CD8-positive, alpha-beta memory T cell (primary cell): ENCODE measurements around the gene SLC35E1. TPM values are rescaled to one million over a fixed set of nuclear protein-coding genes. Genes with fewer than 3 reads are reported as not detected.

Source experiments
- CTCF ChIA-PET: fragments of 350-600 bp; sonication (Branson Sonifier 250); formaldehyde crosslinking; loops from one replicate; lab custom pipeline; 2021; ENCODE audit warnings: antibody characterized with exemption; lab: Charles Lee
- POLR2A ChIA-PET: fragments of 350-600 bp; sonication (Branson Sonifier 250); formaldehyde crosslinking; loops from one replicate; lab custom pipeline; 2021; ENCODE audit warnings: antibody characterized with exemption; lab: Charles Lee
- DNase-seq, 5 donors: peaks; one replicate each; pipeline versions ENCODE4 v3.0.0 to v3.0.0-alpha.2; 2020 to 2022; ENCODE audit warnings: mixed read lengths in 1 of 5
- H3K27ac ChIP-seq: one replicate; pipeline ENCODE4 v1.7.0; 2013; ENCODE audit warnings: low read depth, mild to moderate bottlenecking, low read length, moderate library complexity
- H3K27me3 ChIP-seq: 2 replicates; pipeline ENCODE4 v1.7.0; 2013; ENCODE audit warnings: low read length, mild to moderate bottlenecking; ENCODE audit not compliant: insufficient read depth, poor library complexity, severe bottlenecking
- H3K36me3 ChIP-seq: 2 replicates; pipeline ENCODE4 v1.7.0; 2013; ENCODE audit warnings: mild to moderate bottlenecking, low read length, moderate library complexity; ENCODE audit not compliant: insufficient read depth
- H3K4me1 ChIP-seq: 2 replicates; pipeline ENCODE4 v1.7.0; 2013; ENCODE audit warnings: mild to moderate bottlenecking, low read length, moderate library complexity; ENCODE audit not compliant: insufficient read depth
- H3K4me3 ChIP-seq: 2 replicates; pipeline ENCODE4 v1.7.0; 2013; ENCODE audit warnings: mild to moderate bottlenecking, low read length
- H3K9me3 ChIP-seq: 2 replicates; pipeline ENCODE4 v1.7.0; 2013; ENCODE audit warnings: mild to moderate bottlenecking, low read length
- H3K27ac Mint-ChIP-seq, 8 donors: one replicate each; pipeline ENCODE4 v1.8.0; 2020 to 2021; ENCODE audit warnings: mixed read lengths in 8 of 8, mild to moderate bottlenecking in 6 of 8, inconsistent platforms in 3 of 8, moderate library complexity in 3 of 8
- H3K27me3 Mint-ChIP-seq, 2 donors: one replicate each; pipeline ENCODE4 v1.8.0; 2020 to 2021; ENCODE audit warnings: mixed read lengths in 2 of 2, mild to moderate bottlenecking in 1 of 2, moderate library complexity in 1 of 2
- H3K36me3 Mint-ChIP-seq, 3 donors: one replicate each; pipeline ENCODE4 v1.8.0; 2020 to 2021; ENCODE audit warnings: mixed read lengths in 3 of 3, inconsistent platforms in 1 of 3, mild to moderate bottlenecking in 1 of 3
- H3K4me1 Mint-ChIP-seq, 3 donors: one replicate each; pipeline ENCODE4 v1.8.0; 2020 to 2021; ENCODE audit warnings: mixed read lengths in 3 of 3, inconsistent platforms in 1 of 3, mild to moderate bottlenecking in 1 of 3
- H3K4me3 Mint-ChIP-seq, 7 donors: one replicate each; pipeline ENCODE4 v1.8.0; 2020 to 2021; ENCODE audit warnings: mixed read lengths in 7 of 7, mild to moderate bottlenecking in 6 of 7, moderate library complexity in 4 of 7, inconsistent platforms in 2 of 7
- H3K9me3 Mint-ChIP-seq, 5 donors: one replicate each; pipeline ENCODE4 v1.8.0; 2020 to 2022; ENCODE audit warnings: mixed read lengths in 5 of 5, mild to moderate bottlenecking in 3 of 5, moderate library complexity in 2 of 5, inconsistent platforms in 1 of 5
- polyA plus RNA-seq: library from polyadenylated mRNA; unstranded; fragments of 300-500 nt; fragmentation: Illumina TruSeq; gene quantifications from one replicate; pipeline ENCODE4 v1.2.3, GENCODE V29; 2021
- total RNA-seq, 2 experiments: library from RNA; stranded (reverse); gene quantifications; one replicate each; pipeline ENCODE4 v1.2.3, GENCODE V29; 2021

The SLC35E1 gene
- total and polyA plus RNA-seq, 3 experiments from 2014 or later = 30.6 to 43.8 (median 41.9) TPM

GRCh38 chr19:16614941-16615340 lies 42.7 kb upstream of the SLC35E1 start:
- Histone ChIP-seq H3K9me3 (no peaks in the 10 kb centered on the region), H3K36me3 (no peaks in the 10 kb centered on the region), H3K27ac (no peak overlapping the region), H3K4me1 (peaks cover 41% of the 10 kb centered on the region), H3K27me3 (no peaks in the 10 kb centered on the region), H3K4me3 (no peak overlapping the region)
- H3K27me3 Mint-ChIP-seq = peaks cover 0 to 4% of the 10 kb centered on the region in 2 donors
- H3K9me3 Mint-ChIP-seq = no peaks in the 10 kb centered on the region
- POLR2A ChIA-PET = no interaction called here
- peaks cover 0 to 4% (median 2%) of the 10 kb centered on the region in 3 donors for H3K36me3 Mint-ChIP-seq
- peaks cover 68 to 93% (median 86%) of the 10 kb centered on the region in 3 donors for H3K4me1 Mint-ChIP-seq
- no peak for DNase-seq
- peak overlapping the region; percentile 18 to 87 (median 68) for H3K27ac Mint-ChIP-seq
- CTCF ChIA-PET = no interaction called here
- peak overlapping the region in 3 of 7 donors; percentile 24 to 50 (median 37) for H3K4me3 Mint-ChIP-seq

- Mint-ChIP-seq H3K4me1 (peaks cover 60 to 88% (median 81%) of the 10 kb centered on the region in 3 donors), H3K4me3 (no peak overlapping the region), H3K27ac (peak overlapping the region in 5 of 8 donors; percentile 26 to 74 (median 56)), H3K27me3 (peaks cover 0 to 4% of the 10 kb centered on the region in 2 donors), H3K9me3 (no peaks in the 10 kb centered on the region), H3K36me3 (peaks cover 0 to 4% (median 2%) of the 10 kb centered on the region in 3 donors)
- H3K27ac ChIP-seq = no peak overlapping the region
- no peak overlapping the region for H3K4me3 ChIP-seq
- no peaks in the 10 kb centered on the region for H3K9me3 ChIP-seq
- CTCF ChIA-PET = interaction anchor here (0.9 kb wide), 2 partner anchors 19 to 29 kb away, joined by 3 to 4 read pairs; no protein-coding TSS in a partner anchor
- peaks cover 36% of the 10 kb centered on the region for H3K4me1 ChIP-seq
- no peaks in the 10 kb centered on the region for H3K36me3 ChIP-seq
- no peak for DNase-seq
- no peaks in the 10 kb centered on the region for H3K27me3 ChIP-seq
- POLR2A ChIA-PET = no interaction called here
These were observed 41.6 kb upstream of the SLC35E1 start for GRCh38 chr19:16613841-16614240.

GRCh38 chr19:16612636-16613035 lies 40.4 kb upstream of the SLC35E1 start:
- Mint-ChIP-seq H3K4me1 (peaks cover 61 to 88% (median 82%) of the 10 kb centered on the region in 3 donors), H3K9me3 (no peaks in the 10 kb centered on the region), H3K36me3 (peaks cover 0 to 5% (median 2%) of the 10 kb centered on the region in 3 donors), H3K4me3 (no peak overlapping the region), H3K27me3 (peaks cover 0 to 4% of the 10 kb centered on the region in 2 donors), H3K27ac (peak overlapping the region in 6 of 8 donors; percentile 14 to 74 (median 51))
- no peaks in the 10 kb centered on the region for H3K27me3 ChIP-seq
- ChIA-PET POLR2A (no interaction called here), CTCF (interaction anchor here (0.9 to 1.3 kb wide), 2 partner anchors 14 to 20 kb away, joined by 3 to 4 read pairs; no protein-coding TSS in a partner anchor)
- H3K4me3 ChIP-seq = no peak overlapping the region
- no peak overlapping the region for H3K27ac ChIP-seq
- peaks cover 35% of the 10 kb centered on the region for H3K4me1 ChIP-seq
- no peaks in the 10 kb centered on the region for H3K9me3 ChIP-seq
- no peaks in the 10 kb centered on the region for H3K36me3 ChIP-seq
- no peak for DNase-seq

- H3K4me3 Mint-ChIP-seq = no peak overlapping the region
- H3K27ac ChIP-seq = no peak overlapping the region
- H3K4me1 ChIP-seq = peaks cover 20% of the 10 kb centered on the region
- H3K27ac Mint-ChIP-seq = peak overlapping the region in 6 of 8 donors; percentile 1 to 87 (median 39)
- H3K4me3 ChIP-seq = no peak overlapping the region
- no peaks in the 10 kb centered on the region for H3K36me3 ChIP-seq
- CTCF ChIA-PET = no interaction called here
- no peaks in the 10 kb centered on the region for H3K27me3 Mint-ChIP-seq
- peaks cover 50 to 78% (median 70%) of the 10 kb centered on the region in 3 donors for H3K4me1 Mint-ChIP-seq
- no peaks in the 10 kb centered on the region for H3K9me3 ChIP-seq
- no peaks in the 10 kb centered on the region for H3K27me3 ChIP-seq
- no peak for DNase-seq
- peaks cover 0 to 6% (median 0%) of the 10 kb centered on the region in 3 donors for H3K36me3 Mint-ChIP-seq
- POLR2A ChIA-PET = no interaction called here
- no peaks in the 10 kb centered on the region for H3K9me3 Mint-ChIP-seq
These were observed 38.9 kb upstream of the SLC35E1 start for GRCh38 chr19:16611121-16611520.

GRCh38 chr19:16609511-16610200 lies 37.4 kb upstream of the SLC35E1 start:
- CTCF ChIA-PET = interaction anchor here (0.7 to 1.1 kb wide), 3 partner anchors 11 to 22 kb away, joined by 3 to 4 read pairs (median 3); no protein-coding TSS in a partner anchor
- POLR2A ChIA-PET = interaction anchor here (0.7 to 1.0 kb wide), 2 partner anchors 19 to 22 kb away, joined by 3 read pairs; no protein-coding TSS in a partner anchor
- Histone ChIP-seq H3K27ac (no peak overlapping the region), H3K27me3 (no peaks in the 10 kb centered on the region), H3K36me3 (no peaks in the 10 kb centered on the region), H3K4me1 (peaks cover 7% of the 10 kb centered on the region), H3K4me3 (no peak overlapping the region), H3K9me3 (no peaks in the 10 kb centered on the region)
- Mint-ChIP-seq H3K27ac (no peak overlapping the region), H3K9me3 (no peaks in the 10 kb centered on the region), H3K27me3 (no peaks in the 10 kb centered on the region), H3K36me3 (peaks cover 0 to 15% (median 3%) of the 10 kb centered on the region in 3 donors), H3K4me3 (no peak overlapping the region), H3K4me1 (peaks cover 43 to 71% (median 65%) of the 10 kb centered on the region in 3 donors)
- DNase-seq = no peak

- Histone ChIP-seq H3K27me3 (no peaks in the 10 kb centered on the region), H3K27ac (no peak overlapping the region), H3K4me3 (no peak overlapping the region), H3K9me3 (no peaks in the 10 kb centered on the region), H3K4me1 (peaks cover 6% of the 10 kb centered on the region), H3K36me3 (no peaks in the 10 kb centered on the region)
- ChIA-PET POLR2A (no interaction called here), CTCF (interaction anchor here (1.1 kb wide), 1 partner anchor 9 kb away, joined by 4 read pairs; no protein-coding TSS in a partner anchor)
- Mint-ChIP-seq H3K27ac (peak overlapping the region in 5 of 8 donors; percentile 10 to 60 (median 38)), H3K36me3 (peaks cover 0 to 17% (median 3%) of the 10 kb centered on the region in 3 donors), H3K9me3 (no peaks in the 10 kb centered on the region), H3K27me3 (no peaks in the 10 kb centered on the region), H3K4me1 (peaks cover 41 to 72% (median 62%) of the 10 kb centered on the region in 3 donors), H3K4me3 (no peak overlapping the region)
- DNase-seq = no peak
These were observed 36.1 kb upstream of the SLC35E1 start for GRCh38 chr19:16608290-16608739.

GRCh38 chr19:16607819-16608218 lies 35.6 kb upstream of the SLC35E1 start:
- Mint-ChIP-seq H3K4me3 (no peak overlapping the region), H3K27me3 (no peaks in the 10 kb centered on the region), H3K9me3 (no peaks in the 10 kb centered on the region), H3K27ac (peak overlapping the region in 4 of 8 donors; percentile 35 to 54 (median 40)), H3K4me1 (peaks cover 41 to 71% (median 59%) of the 10 kb centered on the region in 3 donors), H3K36me3 (peaks cover 0 to 17% (median 3%) of the 10 kb centered on the region in 3 donors)
- Histone ChIP-seq H3K27ac (no peak overlapping the region), H3K4me3 (no peak overlapping the region), H3K4me1 (peaks cover 6% of the 10 kb centered on the region), H3K27me3 (no peaks in the 10 kb centered on the region), H3K36me3 (no peaks in the 10 kb centered on the region), H3K9me3 (no peaks in the 10 kb centered on the region)
- ChIA-PET POLR2A (no interaction called here), CTCF (no interaction called here)
- no peak for DNase-seq

GRCh38 chr19:16605553-16605994 lies 33.4 kb upstream of the SLC35E1 start:
- Mint-ChIP-seq H3K9me3 (no peaks in the 10 kb centered on the region), H3K4me3 (no peak overlapping the region), H3K27ac (peak overlapping the region in 4 of 8 donors; percentile 51 to 92 (median 56)), H3K36me3 (peaks cover 0 to 17% (median 3%) of the 10 kb centered on the region in 3 donors), H3K27me3 (no peaks in the 10 kb centered on the region), H3K4me1 (peaks cover 24 to 64% (median 45%) of the 10 kb centered on the region in 3 donors)
- Histone ChIP-seq H3K4me3 (no peak overlapping the region), H3K36me3 (no peaks in the 10 kb centered on the region), H3K9me3 (no peaks in the 10 kb centered on the region), H3K4me1 (no peaks in the 10 kb centered on the region), H3K27me3 (no peaks in the 10 kb centered on the region), H3K27ac (no peak overlapping the region)
- DNase-seq = no peak
- CTCF ChIA-PET = interaction anchor here (1.1 to 1.6 kb wide), 2 partner anchors 21 to 28 kb away, joined by 3 to 4 read pairs; no protein-coding TSS in a partner anchor
- POLR2A ChIA-PET = no interaction called here
